HG02610 (cell line): ENCODE data around the gene SEMA7A.
"Not testable (repeated sequence)": the region's sequence is repeated elsewhere in the genome, so short reads cannot be mapped to it uniquely, and the experiment has no call there.

Source experiments
- ATAC-seq: cut with Tn5 transposase; IDR thresholded peaks from one replicate; pipeline ENCODE4 v1.9.1; 2021; ENCODE audit warnings: mild to moderate bottlenecking, moderate library complexity; ENCODE audit not compliant: unreplicated experiment

The SEMA7A gene

DNA sequence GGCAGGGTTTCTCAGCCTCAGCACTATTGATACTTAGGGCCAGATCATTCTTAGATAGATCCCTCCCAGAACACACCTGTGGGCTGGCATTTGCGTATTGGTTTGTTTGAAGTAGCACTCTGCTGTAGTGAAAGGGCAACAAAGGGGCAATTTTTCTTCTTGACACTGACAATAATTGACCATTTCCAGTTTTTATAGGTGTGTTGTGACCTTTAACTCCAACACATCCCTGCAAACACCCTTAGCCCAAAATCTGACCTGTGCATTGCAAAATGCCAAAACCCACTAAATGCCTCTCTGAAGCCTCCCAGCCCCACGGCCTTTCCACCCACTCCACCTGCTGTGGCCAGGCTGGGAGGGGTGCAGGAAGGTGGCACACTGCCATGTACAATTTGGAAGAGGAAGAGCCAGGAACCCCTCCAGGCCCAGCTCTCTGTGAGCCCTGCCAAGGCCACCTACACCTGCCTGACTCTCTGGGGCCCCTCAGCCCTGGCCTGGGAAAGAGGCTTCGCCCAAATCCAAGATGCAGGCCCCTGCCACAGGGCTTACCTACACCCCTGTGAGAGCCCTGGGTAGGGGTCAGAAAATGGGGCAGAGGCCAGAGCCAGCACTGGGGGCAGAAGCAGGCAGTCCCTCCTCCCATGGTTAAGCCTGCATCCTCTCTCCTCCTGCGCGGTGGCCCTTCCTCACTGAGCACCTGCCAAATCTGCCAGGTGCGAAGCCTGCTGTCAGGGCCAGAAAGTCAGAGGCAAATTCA is 56.8 kb downstream of the SEMA7A start:
- no peak for ATAC-seq

GRCh38 chr15:74376226-74376625 is 57.5 kb downstream of the SEMA7A start:
- ATAC-seq: no peak

- no peak for ATAC-seq
These were observed 58.5 kb downstream of the SEMA7A start for GRCh38 chr15:74375303-74375693.

- ATAC-seq: no peak
These were observed 59.0 kb downstream of the SEMA7A start for GRCh38 chr15:74374648-74375302.

- ATAC-seq: peak; percentile 70
These were observed 59.8 kb downstream of the SEMA7A start for GRCh38 chr15:74373731-74374647.

DNA sequence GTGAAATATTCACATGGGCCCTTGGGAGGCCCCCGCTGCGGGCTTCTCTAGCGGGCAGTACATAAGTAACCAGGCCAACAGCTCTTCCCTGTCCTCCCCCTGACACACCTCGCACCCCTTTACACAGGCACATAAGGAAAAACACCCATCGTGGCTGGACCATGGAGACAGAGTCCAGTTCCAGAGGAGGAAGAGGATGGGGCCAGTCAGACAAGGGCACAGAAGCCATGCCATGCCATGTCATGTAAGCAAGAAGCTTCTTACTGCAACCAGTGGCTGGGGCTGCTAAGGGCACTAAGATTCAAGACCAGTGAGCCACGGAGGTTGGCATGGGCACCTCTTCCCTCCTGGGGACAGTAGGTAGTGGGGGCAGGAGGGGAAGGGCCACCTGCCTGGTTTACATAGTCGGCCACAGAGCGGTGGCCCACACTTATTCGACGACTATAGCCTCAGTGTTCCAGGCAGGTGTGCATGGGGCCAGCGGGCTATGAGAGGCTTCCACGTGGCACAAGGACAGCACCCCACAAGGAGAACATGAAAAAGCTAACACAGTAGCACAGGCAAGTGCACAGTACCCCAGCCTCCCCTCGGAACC is 60.6 kb downstream of the SEMA7A start:
- no peak for ATAC-seq

GRCh38 chr15:74370471-74370870 is 63.3 kb downstream of the SEMA7A start:
- ATAC-seq: no peak

DNA sequence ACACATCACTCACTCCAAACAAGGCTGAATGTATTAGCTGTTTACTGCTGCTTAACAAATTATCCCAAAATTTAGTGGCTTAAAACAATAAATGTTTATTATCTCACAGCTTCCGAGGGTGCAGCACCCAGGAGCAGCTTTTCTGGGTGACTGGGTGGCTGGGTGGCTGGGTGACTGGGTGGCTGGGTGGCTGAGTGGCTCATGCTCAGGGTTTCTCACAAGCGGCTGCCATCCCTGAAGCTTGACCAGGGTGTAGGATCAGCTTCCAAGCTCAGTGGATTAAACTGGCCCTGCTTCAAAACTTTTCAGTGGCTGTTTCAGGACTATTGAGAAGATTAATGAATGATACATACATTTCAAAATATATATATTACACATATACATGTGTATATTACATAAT is 64.0 kb downstream of the SEMA7A start:
- no peak for ATAC-seq

DNA sequence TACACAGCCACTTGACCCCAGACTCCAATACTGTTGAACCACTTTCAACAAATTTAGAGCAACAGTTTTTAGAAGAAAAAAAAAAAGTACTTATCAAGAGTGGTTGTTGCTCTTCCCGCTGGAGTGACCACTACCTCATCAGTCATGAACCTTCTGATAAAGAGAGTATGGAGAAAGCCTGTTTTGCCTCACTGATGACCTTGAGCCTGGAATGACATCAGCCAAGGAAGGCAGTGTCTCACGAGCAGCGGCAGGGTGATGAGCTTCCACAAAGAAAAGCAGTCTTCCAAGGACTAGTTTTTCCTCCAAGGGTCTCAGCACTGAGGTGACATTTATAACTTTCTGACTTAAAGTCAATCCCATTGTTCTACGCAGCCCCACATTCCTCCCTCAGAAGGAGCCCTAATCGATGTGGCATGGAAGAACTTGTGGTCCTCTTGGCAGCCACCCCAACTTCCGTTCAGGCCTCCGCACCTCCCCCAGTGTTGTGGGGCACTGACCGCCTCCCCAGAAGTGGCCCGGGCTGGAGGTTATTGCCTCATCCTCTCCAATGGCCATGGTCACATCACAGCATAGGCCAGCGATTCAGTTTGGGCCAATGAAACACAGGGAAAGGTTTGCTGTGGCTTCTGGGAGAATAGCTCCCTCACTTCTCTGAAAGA is 64.5 kb downstream of the SEMA7A start:
- no peak for ATAC-seq

DNA sequence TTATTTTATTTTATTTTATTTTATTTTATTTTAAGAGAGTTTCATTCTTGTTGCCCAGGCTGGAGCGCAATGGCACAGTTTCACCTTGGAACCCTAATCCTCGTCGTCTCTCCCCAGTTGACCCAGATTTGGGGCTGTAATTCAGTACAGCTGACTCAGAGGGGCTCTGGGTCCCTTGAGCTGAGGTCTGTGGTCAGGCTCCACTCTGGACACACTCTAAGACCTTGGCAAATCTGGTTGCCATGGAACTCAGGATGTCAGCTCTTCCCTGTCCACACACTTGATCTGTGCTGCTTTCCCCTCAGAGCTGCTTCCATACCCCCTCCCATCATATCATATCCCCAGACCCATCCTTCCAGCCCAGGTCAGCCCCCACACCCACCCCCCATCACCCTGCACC is 65.6 kb downstream of the SEMA7A start:
- no peak for ATAC-seq

DNA sequence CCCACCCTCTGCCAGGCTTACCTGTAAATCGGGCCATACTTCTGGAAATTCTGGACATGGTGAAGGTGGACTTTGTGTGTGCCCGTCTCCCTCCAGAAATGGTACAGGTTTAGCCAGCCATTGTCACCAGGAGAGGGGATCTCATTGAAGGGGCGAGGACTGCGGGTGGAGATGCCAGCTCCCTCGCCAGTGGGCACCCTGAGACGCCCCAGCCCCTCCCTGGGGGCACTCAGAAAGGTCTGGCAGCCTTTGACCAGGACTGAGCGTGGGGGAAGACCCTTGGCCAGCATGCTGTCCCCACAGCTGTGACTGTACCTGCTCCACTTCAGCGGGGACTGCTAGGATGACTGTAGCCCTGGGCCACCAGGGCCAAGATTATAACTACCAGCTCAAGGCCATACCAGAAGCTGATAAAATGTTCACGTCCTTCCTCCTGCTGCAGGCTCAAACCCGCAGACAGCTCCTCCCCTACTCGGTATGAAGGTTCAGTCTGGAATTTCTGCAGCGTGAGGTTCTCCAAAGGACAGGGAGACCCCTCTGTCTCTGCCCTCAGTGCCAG is 66.4 kb downstream of the SEMA7A start, which contains the start of gene CYP11A1:
CYP11A1 (minus strand) TSS at position 351 of the 559 bp plus-strand sequence; CDS start at position 290, 61 bp downstream.
- ATAC-seq: no peak

- no peak for ATAC-seq
These were observed 67.9 kb downstream of the SEMA7A start for GRCh38 chr15:74365598-74366445.

GRCh38 chr15:74364936-74365597 is 68.7 kb downstream of the SEMA7A start:
- ATAC-seq: no peak

GRCh38 chr15:74362482-74362881 is 71.3 kb downstream of the SEMA7A start:
- ATAC-seq: no peak

GRCh38 chr15:74360855-74361254 is 72.9 kb downstream of the SEMA7A start:
- not testable (repeated sequence) for ATAC-seq

DNA sequence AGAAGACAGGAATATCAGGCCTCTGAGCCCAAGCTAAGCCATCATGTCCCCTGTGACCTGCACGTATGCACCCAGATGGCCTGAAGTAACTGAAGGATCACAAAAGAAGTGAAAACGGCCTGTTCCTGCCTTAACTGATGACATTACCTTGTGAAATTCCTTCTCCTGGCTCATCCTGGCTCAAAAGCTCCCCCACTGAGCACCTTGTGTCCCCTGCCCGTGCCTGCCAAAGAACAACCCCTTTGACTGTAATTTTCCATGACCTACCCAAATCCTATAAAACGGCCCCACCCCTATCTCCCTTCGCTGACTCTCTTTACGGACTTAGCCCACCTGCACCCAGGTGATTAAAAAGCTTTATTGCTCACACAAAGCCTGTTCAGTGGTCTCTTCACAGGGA is 74.4 kb downstream of the SEMA7A start:
- not testable (repeated sequence) for ATAC-seq
